ENCODE results near the gene XKR8. TPM values are rescaled to one million over a fixed set of nuclear protein-coding genes. Genes with fewer than 3 reads are reported as not detected.

The XKR8 gene, protein sequence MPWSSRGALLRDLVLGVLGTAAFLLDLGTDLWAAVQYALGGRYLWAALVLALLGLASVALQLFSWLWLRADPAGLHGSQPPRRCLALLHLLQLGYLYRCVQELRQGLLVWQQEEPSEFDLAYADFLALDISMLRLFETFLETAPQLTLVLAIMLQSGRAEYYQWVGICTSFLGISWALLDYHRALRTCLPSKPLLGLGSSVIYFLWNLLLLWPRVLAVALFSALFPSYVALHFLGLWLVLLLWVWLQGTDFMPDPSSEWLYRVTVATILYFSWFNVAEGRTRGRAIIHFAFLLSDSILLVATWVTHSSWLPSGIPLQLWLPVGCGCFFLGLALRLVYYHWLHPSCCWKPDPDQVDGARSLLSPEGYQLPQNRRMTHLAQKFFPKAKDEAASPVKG
- 2.4 and 3.2 TPM in 2 replicates for total RNA-seq

DNA sequence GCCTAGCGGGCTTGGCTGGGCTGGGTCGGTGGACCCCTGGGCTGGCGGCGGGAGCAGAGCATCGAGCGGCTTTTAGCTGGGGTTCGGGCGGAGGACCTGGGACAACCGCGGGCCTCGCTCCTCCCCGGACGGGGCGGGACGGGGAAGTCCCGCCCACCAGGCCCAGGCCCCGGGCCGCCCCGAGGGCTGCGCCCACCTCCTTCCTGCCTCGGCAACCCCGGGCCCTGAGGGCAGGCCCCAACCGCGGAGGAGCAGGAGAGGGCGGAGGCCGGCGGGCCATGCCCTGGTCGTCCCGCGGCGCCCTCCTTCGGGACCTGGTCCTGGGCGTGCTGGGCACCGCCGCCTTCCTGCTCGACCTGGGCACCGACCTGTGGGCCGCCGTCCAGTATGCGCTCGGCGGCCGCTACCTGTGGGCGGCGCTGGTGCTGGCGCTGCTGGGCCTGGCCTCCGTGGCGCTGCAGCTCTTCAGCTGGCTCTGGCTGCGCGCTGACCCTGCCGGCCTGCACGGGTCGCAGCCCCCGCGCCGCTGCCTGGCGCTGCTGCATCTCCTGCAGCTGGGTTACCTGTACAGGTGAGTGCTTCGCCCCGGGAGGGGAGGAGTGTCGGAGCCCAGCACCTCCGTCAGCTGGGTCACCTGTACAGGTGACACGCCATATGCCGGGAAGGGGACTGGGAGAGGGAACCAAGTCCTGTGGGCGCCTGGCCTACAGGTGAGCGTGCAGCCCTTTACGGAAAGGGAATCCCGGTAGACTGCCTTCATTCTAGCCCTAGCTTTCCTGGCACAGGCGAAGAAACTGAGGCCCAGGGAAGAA, at the start of gene XKR8:
TSS of gene XKR8 (plus strand) at position 182 of the 812 bp plus-strand sequence. CDS start at position 279, 97 bp downstream.
- TF ChIP-seq, protein P1, sequence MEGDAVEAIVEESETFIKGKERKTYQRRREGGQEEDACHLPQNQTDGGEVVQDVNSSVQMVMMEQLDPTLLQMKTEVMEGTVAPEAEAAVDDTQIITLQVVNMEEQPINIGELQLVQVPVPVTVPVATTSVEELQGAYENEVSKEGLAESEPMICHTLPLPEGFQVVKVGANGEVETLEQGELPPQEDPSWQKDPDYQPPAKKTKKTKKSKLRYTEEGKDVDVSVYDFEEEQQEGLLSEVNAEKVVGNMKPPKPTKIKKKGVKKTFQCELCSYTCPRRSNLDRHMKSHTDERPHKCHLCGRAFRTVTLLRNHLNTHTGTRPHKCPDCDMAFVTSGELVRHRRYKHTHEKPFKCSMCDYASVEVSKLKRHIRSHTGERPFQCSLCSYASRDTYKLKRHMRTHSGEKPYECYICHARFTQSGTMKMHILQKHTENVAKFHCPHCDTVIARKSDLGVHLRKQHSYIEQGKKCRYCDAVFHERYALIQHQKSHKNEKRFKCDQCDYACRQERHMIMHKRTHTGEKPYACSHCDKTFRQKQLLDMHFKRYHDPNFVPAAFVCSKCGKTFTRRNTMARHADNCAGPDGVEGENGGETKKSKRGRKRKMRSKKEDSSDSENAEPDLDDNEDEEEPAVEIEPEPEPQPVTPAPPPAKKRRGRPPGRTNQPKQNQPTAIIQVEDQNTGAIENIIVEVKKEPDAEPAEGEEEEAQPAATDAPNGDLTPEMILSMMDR (IDR thresholded peaks at IDR 0.05; ENCODE audit: insufficient read depth, low read length, severe bottlenecking) = peak; percentile 70
- FAIRE-seq (no peak), DNase-seq (ENCODE audit: low read depth) (peak; percentile 51)
- H3K36me3 ChIP-seq (ENCODE audit: control insufficient read depth, insufficient read depth, low read length) = no peaks in the 10 kb centered on the region
- peaks cover 2% of the 10 kb centered on the region for H3K27me3 ChIP-seq (ENCODE audit: control insufficient read depth, insufficient read depth, low read length)
- peak within 1 kb of the TSS; percentile 50 for H3K4me3 ChIP-seq (ENCODE audit: low read depth, low read length)

DNA sequence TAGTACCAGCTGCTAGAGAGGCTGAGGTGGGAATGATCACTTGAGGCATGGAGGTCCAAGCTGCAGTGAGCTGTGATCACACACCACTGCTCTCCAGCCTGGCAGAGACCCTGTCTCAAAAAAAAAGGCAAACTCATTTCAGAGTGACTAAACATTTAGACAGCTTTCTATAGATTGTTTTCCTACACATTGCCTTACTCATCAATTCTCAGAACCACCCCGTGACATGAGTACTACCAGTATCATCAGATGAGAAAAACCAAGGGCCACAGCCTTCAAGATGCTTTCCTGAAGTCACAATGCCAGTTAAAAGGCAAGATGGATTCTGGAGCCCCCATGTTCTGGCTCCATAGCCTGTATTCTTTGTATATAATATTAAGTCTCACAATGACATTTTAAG, 47.3 kb upstream of the XKR8 start:
- TF ChIP-seq, protein P1 (IDR thresholded peaks at IDR 0.05; ENCODE audit: insufficient read depth, low read length, severe bottlenecking) = no peak
- no peak for FAIRE-seq
- no peak overlapping the region for H3K4me3 ChIP-seq (ENCODE audit: low read depth, low read length)
- H3K27me3 ChIP-seq (ENCODE audit: control insufficient read depth, insufficient read depth, low read length) = no peaks in the 10 kb centered on the region
- no peak for DNase-seq (ENCODE audit: low read depth)
- peaks cover 7% of the 10 kb centered on the region for H3K36me3 ChIP-seq (ENCODE audit: control insufficient read depth, insufficient read depth, low read length)

DNA sequence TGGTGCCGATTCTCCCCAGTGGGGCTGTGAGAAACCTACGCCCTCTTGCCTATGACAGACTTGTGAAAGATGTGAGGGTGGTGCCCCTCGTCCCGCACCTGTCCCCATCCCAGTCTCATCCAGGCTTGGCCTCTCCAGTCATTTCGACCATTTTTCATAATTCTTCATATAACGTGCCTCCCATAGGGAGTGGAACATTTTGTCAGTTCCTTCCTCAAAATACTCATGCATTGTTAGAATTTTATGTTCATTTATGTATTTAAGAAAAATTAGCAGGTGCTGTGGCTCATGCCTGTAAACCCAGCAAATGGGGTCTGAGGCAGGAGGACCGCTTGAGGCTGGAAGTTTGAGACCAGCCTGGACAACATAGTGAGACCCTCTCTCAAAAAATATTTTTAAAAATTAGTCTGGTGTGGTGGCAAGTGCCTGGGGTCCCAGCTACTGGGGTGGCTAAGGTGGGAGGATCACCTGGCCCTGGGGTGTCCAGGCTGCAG, 44.6 kb upstream of the XKR8 start:
- TF ChIP-seq, protein P1 (IDR thresholded peaks at IDR 0.05; ENCODE audit: insufficient read depth, low read length, severe bottlenecking) = no peak
- FAIRE-seq (no peak), DNase-seq (ENCODE audit: low read depth) (no peak)
- peak overlapping the region; percentile 3 for H3K4me3 ChIP-seq (ENCODE audit: low read depth, low read length)
- H3K27me3 ChIP-seq (ENCODE audit: control insufficient read depth, insufficient read depth, low read length) = no peaks in the 10 kb centered on the region
- H3K36me3 ChIP-seq (ENCODE audit: control insufficient read depth, insufficient read depth, low read length) = no peaks in the 10 kb centered on the region

DNA sequence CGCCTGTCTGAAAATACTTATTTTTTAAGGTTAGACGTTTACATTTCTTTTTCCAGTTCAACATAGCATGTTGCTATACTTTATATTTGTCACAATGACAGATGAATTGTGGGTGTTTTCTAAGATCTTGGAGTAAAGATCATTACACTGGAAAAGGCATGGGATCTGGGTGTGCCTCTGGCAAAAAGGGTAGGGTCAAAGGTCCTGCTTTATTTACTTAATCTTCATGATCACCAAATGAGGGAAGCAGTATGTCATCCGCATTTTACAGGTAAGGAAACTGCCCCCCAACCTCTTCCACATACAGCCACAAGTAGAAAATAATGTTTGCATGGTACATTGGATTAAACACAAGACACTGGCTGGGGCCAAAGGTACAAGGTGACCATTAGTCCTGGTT, 37.5 kb upstream of the XKR8 start:
- TF ChIP-seq, protein P1 (IDR thresholded peaks at IDR 0.05; ENCODE audit: insufficient read depth, low read length, severe bottlenecking) = no peak
- FAIRE-seq (no peak), DNase-seq (ENCODE audit: low read depth) (no peak)
- Histone ChIP-seq H3K4me3 (ENCODE audit: low read depth, low read length) (no peak overlapping the region), H3K27me3 (ENCODE audit: control insufficient read depth, insufficient read depth, low read length) (no peaks in the 10 kb centered on the region), H3K36me3 (ENCODE audit: control insufficient read depth, insufficient read depth, low read length) (no peaks in the 10 kb centered on the region)

DNA sequence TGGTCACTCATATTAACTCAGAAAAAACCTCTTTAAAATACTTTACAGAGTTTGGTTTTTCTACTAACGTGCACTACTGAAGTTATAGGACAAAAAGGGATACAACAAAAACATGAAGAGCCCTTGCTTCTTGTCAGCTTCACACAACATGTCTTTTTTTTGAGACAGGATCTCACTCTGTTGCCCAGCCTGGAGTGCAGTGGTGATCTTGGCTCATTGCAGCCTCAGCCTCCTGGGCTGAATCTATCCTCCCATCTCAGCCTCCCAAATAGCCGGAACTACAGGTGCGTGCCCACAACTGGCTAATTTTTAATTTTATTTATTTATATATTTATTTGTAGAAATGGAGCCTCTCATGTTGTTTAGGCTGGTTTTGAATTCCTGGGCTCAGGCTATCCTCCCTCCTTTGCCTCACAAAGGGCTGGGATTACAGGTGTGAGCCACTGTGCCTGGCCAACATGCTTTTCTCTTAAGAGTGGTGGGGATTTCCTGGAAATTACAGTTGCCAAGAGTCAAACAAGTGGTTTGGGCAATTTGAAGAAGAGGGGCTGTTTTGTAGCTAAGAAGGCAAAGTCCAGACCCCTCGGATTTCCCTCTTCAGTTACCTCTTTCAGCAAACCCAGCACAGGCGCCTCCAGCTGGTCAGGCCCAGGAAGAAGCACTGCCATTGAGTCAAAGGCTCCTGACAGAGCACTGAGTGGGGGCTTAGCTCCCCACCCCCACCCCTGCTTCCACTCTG, 31.4 kb upstream of the XKR8 start:
- Histone ChIP-seq H3K27me3 (ENCODE audit: control insufficient read depth, insufficient read depth, low read length) (no peaks in the 10 kb centered on the region), H3K36me3 (ENCODE audit: control insufficient read depth, insufficient read depth, low read length) (no peaks in the 10 kb centered on the region), H3K4me3 (ENCODE audit: low read depth, low read length) (no peak overlapping the region)
- DNase-seq (ENCODE audit: low read depth) (no peak), FAIRE-seq (no peak)
- TF ChIP-seq, protein P1 (IDR thresholded peaks at IDR 0.05; ENCODE audit: insufficient read depth, low read length, severe bottlenecking) = no peak

Measured in bronchial epithelial cell (primary cell).